AG20443 (cell line): Measurements from ENCODE around the gene SMIM44.

Experiments used
- DNase-seq: peaks from one replicate; pipeline ENCODE4 v3.0.0; 2012; ENCODE audit warnings: low spot score, mixed read lengths

The SMIM44 gene

GRCh38 chr19:3500429-3501101 lies 17.3 kb upstream of the SMIM44 start, which contains the start of gene DOHH:
Gene DOHH, minus strand, starts transcription at chr19:3500674. Its CDS starts 3,860 bp downstream, at chr19:3496814.
- peak; percentile 98 for DNase-seq

- no peak for DNase-seq
Observed at GRCh38 chr19:3499738-3500428, 16.6 kb upstream of the SMIM44 start.

GRCh38 chr19:3497757-3498520 lies 14.7 kb upstream of the SMIM44 start:
- DNase-seq = no peak

GRCh38 chr19:3496392-3497273 lies 13.4 kb upstream of the SMIM44 start:
- DNase-seq = no peak

GRCh38 chr19:3494559-3494958 lies 11.3 kb upstream of the SMIM44 start:
- no peak for DNase-seq

- DNase-seq = peak; percentile 70
Observed at GRCh38 chr19:3494051-3494450, 10.8 kb upstream of the SMIM44 start.

- no peak for DNase-seq
Observed at GRCh38 chr19:3493651-3494050, 10.4 kb upstream of the SMIM44 start.

GRCh38 chr19:3492919-3493318 lies 9.7 kb upstream of the SMIM44 start:
- no peak for DNase-seq

GRCh38 chr19:3492131-3492839 lies 9.0 kb upstream of the SMIM44 start:
- no peak for DNase-seq

GRCh38 chr19:3491396-3492119 lies 8.3 kb upstream of the SMIM44 start:
- no peak for DNase-seq

GRCh38 chr19:3482507-3483225 lies 575 bp downstream of the SMIM44 start:
- DNase-seq = peak; percentile 57

- no peak for DNase-seq
Observed at GRCh38 chr19:3481241-3482090, 1.8 kb downstream of the SMIM44 start.

- DNase-seq = no peak
Observed at GRCh38 chr19:3480383-3481091, 2.7 kb downstream of the SMIM44 start, which contains the start of gene SMIM24. Gene SMIM24, minus strand, starts transcription at chr19:3480525. Its CDS starts 62 bp downstream, at chr19:3480463.

- no peak for DNase-seq
Observed at GRCh38 chr19:3479834-3480215, 3.4 kb downstream of the SMIM44 start.

- peak; percentile 61 for DNase-seq
Observed at GRCh38 chr19:3479177-3479833, 3.9 kb downstream of the SMIM44 start.

- no peak for DNase-seq
Observed at GRCh38 chr19:3478409-3479176, 4.6 kb downstream of the SMIM44 start.

- no peak for DNase-seq
Observed at GRCh38 chr19:3477951-3478350, 5.3 kb downstream of the SMIM44 start.
